Endometrium (tissue), 2 donors: Measurements from ENCODE around the gene FYB2.

Experiments used
- FAIRE-seq: peaks from 2 replicates; lab custom pipeline; 2012; peaks lifted over from hg19 to GRCh38; lab: Jason Lieb, UNC
- donor health status: control.
- donor health status: control.

FYB2 gene, protein sequence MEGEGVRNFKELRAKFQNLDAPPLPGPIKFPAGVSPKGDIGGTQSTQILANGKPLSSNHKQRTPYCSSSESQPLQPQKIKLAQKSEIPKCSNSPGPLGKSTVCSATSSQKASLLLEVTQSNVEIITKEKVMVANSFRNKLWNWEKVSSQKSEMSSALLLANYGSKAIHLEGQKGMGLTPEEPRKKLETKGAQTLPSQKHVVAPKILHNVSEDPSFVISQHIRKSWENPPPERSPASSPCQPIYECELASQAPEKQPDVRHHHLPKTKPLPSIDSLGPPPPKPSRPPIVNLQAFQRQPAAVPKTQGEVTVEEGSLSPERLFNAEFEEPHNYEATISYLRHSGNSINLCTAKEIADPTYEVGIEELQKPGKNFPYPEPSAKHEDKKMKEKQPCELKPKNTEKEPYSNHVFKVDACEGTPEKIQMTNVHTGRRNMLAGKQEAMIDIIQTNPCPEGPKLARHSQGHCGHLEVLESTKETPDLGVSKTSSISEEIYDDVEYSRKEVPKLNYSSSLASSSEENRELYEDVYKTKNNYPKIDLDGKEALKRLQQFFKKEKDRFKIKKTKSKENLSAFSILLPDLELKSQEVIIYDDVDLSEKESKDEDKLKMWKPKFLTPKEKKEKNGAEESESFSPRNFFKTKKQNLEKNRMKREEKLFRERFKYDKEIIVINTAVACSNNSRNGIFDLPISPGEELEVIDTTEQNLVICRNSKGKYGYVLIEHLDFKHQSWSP

GRCh38 chr1:56819387-56819899 lies at the start of gene FYB2:
FYB2 (minus strand) TSS chr1:56819404; CDS start chr1:56819290, 114 bp downstream.
- FAIRE-seq, result no peak

- no peak for FAIRE-seq
Observed at GRCh38 chr1:56868761-56869160, 49.6 kb upstream of the FYB2 start.

GRCh38 chr1:56867491-56867890 lies 48.3 kb upstream of the FYB2 start:
- FAIRE-seq, result no peak

GRCh38 chr1:56866656-56867055 lies 47.5 kb upstream of the FYB2 start:
- no peak for FAIRE-seq

DNA sequence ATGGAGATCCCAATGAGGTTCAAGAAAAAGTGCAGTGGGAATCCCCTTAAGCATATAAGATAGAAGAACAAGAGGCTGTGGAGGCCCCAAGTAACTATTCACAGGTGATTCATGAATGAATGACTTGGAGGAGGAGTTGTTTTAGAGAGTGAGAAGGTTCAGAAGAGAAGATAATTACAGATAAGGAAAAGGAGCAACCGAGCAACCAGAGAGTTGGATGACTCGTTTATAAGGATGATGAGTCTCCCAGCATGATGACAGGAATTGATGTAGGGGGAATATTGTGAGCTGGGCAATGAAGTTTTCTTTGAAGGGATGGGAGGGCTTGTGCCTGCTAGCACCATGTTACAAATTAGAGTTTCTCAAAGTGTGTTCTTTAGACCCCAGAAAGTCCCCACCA lies 45.2 kb upstream of the FYB2 start:
- no peak for FAIRE-seq

- FAIRE-seq, result no peak
Observed at GRCh38 chr1:56863265-56863992, 44.2 kb upstream of the FYB2 start.

DNA sequence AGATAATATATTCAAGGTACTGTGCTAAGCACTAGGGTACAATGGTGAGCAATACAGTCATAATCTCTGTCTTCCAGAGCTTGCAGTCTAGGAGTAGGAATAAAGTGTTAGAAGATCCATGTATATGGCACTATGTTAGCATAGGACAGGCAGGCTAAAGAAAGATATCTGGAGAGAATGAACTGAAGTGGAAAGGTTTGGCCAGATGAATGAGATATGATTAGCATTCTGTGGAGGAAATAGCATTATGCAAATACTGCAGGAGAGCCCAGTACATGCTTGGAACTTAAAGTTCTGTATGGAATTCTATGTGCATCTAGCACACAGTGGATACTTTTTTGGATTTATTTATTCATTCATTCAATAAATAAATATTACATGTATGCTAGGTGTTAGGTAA lies 40.1 kb upstream of the FYB2 start:
- FAIRE-seq, result no peak

GRCh38 chr1:56856186-56856585 lies 37.0 kb upstream of the FYB2 start:
- FAIRE-seq, result no peak

DNA sequence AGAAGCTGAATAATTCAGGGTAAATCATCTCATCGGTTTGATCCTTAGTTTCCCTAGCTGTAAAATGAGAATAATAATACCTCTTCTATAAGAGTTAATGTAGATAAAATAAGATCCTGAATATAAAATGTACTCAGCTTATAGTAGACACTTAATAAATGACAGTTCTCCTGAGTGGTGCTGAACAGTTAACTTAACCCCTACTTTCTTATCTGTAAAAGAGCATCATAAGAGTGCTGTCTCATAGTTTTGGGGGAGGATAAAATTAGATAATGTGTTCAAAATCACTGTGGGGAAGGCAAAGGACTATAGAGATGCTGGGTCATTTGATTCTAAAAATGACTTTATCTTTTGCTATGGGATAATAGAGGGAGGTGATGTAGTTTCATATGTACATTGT lies 36.0 kb upstream of the FYB2 start:
- no peak for FAIRE-seq

- no peak for FAIRE-seq
Observed at GRCh38 chr1:56854521-56855099, 35.4 kb upstream of the FYB2 start, which contains the start of gene C8A. C8A (plus strand) TSS chr1:56854797; CDS start chr1:56854902, 105 bp downstream.

GRCh38 chr1:56852476-56852875 lies 33.3 kb upstream of the FYB2 start:
- FAIRE-seq, result no peak

DNA sequence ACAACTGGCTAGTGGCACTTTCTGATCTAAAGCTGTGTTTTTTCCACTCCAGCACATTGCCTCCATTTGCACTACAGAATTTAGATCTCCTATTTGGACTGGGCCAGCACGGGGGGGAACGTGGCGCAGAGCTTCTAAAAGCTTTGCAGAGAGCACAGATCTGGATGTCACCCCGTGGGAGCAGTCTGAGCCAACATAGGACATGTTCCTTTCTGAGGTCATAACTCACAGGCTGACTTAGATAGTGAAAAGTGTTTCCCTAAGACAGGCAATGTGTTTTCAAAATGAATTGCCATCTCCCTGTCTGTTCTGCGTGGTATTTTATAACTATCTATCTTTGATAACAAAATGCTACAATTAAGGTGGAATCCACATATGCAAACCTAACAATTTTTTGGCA lies 31.7 kb upstream of the FYB2 start:
- FAIRE-seq, result no peak

- FAIRE-seq, result no peak
Observed at GRCh38 chr1:56850411-56850810, 31.2 kb upstream of the FYB2 start.

GRCh38 chr1:56849750-56850149 lies 30.5 kb upstream of the FYB2 start:
- FAIRE-seq, result no peak

GRCh38 chr1:56845343-56845742 lies 26.1 kb upstream of the FYB2 start:
- no peak for FAIRE-seq

GRCh38 chr1:56844545-56845136 lies 25.4 kb upstream of the FYB2 start:
- no peak for FAIRE-seq

- no peak for FAIRE-seq
Observed at GRCh38 chr1:56843544-56843943, 24.3 kb upstream of the FYB2 start.

DNA sequence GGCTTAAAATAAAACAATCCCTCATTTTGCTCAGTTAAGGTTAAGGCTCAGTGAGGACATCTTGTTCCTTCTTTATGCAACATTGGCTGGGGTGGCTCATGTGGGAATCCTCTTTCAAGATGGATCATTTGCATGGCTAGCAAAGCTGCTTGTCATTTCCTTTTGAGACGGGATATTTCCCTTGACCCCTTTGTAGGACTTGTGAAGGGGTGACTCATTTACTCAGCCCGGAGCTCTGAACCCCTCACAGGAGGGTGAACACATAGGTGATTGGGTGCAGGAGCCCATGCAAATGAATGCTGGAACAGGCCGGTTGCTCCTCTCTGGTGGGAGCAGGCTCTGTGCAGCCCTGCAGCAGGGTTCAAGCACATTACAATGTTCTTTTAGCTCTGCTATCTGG lies 19.6 kb upstream of the FYB2 start:
- no peak for FAIRE-seq

GRCh38 chr1:56837244-56837939 lies 18.2 kb upstream of the FYB2 start:
- FAIRE-seq, result no peak

GRCh38 chr1:56836359-56836758 lies 17.2 kb upstream of the FYB2 start:
- no peak for FAIRE-seq

DNA sequence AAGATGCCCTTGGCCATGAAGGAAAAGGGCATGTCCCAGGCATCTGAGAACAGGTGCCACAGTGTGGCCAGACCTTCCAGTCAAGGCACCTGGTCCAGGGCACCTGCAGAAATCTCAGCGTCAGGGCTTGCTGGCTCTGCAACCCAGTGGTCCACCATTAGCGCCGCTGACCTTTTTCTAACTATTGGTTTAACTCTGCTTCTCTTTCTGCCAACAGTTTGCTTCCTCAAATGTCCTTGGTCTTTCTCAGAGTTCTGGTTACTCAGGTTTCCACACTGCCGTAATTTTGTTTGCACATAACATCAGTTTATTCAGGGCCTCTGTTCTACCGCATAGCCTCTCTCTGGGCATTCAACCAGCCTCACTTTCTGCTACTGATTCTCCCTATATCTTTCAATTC lies 16.5 kb upstream of the FYB2 start:
- no peak for FAIRE-seq
